Measurements from ENCODE around the gene SMOC2. TPM values are rescaled to one million over a fixed set of nuclear protein-coding genes. Genes with fewer than 3 reads are reported as not detected.

The SMOC2 gene
- polyA plus RNA-seq, 1 of the 3 experiments (the other 2 are of a cell fraction), result not detected

DNA sequence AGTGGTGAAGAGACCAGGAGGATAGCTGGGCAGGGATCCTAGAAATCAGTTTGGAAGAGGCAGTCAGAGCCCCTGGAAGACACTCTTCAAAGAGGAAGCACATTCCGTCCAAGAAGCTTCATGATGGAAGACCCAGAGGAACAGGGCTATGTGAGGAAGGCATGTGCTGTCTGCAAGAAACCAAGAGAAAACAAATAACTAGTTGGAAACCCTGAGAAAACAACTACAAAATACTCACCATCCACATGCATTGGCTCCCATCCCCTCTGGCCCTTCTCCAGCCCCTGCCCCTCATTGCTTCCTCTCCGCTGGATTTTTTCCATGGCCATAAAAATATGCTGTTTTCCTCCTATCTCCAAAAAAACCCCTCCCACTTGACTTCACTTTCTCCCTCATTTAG, 40.9 kb upstream of the SMOC2 start:
- no peak for DNase-seq
- Histone ChIP-seq H3K27ac (ENCODE audit: low read depth in 2 of 2, low read length in 1 of 2) (no peak overlapping the region), H3K9ac (no peak overlapping the region), H4K20me1 (ENCODE audit: insufficient read depth) (no peaks in the 10 kb centered on the region), H3K4me2 (no peak overlapping the region), H3K27me3 (ENCODE audit: insufficient read depth) (no peaks in the 10 kb centered on the region), H3K9me3 (no peaks in the 10 kb centered on the region), H3K4me3 (ENCODE audit: low read depth in 2 of 2, low read length in 1 of 2) (no peak overlapping the region), H3F3A (replicated peaks; ENCODE audit: insufficient read depth) (no peaks in the 10 kb centered on the region), H3K79me2 (ENCODE audit: insufficient read depth) (no peaks in the 10 kb centered on the region), H2AFZ (ENCODE audit: low read depth) (no peak overlapping the region), H3K9me2 (no peaks in the 10 kb centered on the region), H3K4me1 (ENCODE audit: control insufficient read depth in 1 of 2, insufficient read depth in 2 of 2, low read depth in 1 of 2, low read length in 1 of 2) (no peaks in the 10 kb centered on the region), H3K36me3 (replicated peaks in 1 of 2; ENCODE audit: control insufficient read depth in 1 of 2, insufficient read depth in 2 of 2, low read length in 1 of 2) (no peaks in the 10 kb centered on the region)
- WGBS (ENCODE audit: low lambda C conversion rate), result 58% methylated on average over 2 of the region's 2 CpGs
- ChIA-PET POLR2A (no interaction called here), CTCF (no interaction called here)
- TF ChIP-seq EP300 (IDR thresholded peaks at IDR 0.05; ENCODE audit: borderline replicate concordance in 1 of 2, low read depth in 1 of 2, low read length in 1 of 2) (no peak), GATA2 (CRISPR knock-in tag; IDR thresholded peaks at IDR 0.05) (no peak), RFX5 (IDR thresholded peaks at IDR 0.05; ENCODE audit: low read length) (no peak), TEAD4 (IDR thresholded peaks at IDR 0.05; ENCODE audit: borderline replicate concordance, insufficient read depth) (no peak), RCOR1 (IDR thresholded peaks at IDR 0.05; ENCODE audit: low read length) (no peak), TCF12 (IDR thresholded peaks at IDR 0.05) (no peak), ELF1 (IDR thresholded peaks at IDR 0.05) (no peak), EZH2phosphoT487 (IDR thresholded peaks at IDR 0.05; ENCODE audit: borderline replicate concordance, low read depth) (no peak), NFIC (IDR thresholded peaks at IDR 0.05; ENCODE audit: borderline replicate concordance) (no peak), FOXM1 (IDR thresholded peaks at IDR 0.05; ENCODE audit: low read depth) (no peak), FOSL2 (IDR thresholded peaks at IDR 0.05; ENCODE audit: borderline replicate concordance, low read depth) (no peak), RXRA (IDR thresholded peaks at IDR 0.05; ENCODE audit: borderline replicate concordance, low read depth) (no peak), FOXJ3 (CRISPR knock-in tag; IDR thresholded peaks at IDR 0.05) (no peak), GABPA (IDR thresholded peaks at IDR 0.05; ENCODE audit: low read depth) (no peak)
- TF ChIP-seq, protein P1, sequence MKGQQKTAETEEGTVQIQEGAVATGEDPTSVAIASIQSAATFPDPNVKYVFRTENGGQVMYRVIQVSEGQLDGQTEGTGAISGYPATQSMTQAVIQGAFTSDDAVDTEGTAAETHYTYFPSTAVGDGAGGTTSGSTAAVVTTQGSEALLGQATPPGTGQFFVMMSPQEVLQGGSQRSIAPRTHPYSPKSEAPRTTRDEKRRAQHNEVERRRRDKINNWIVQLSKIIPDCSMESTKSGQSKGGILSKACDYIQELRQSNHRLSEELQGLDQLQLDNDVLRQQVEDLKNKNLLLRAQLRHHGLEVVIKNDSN (IDR thresholded peaks at IDR 0.05; ENCODE audit: borderline replicate concordance, low read depth), result no peak
- TF ChIP-seq, protein P2, sequence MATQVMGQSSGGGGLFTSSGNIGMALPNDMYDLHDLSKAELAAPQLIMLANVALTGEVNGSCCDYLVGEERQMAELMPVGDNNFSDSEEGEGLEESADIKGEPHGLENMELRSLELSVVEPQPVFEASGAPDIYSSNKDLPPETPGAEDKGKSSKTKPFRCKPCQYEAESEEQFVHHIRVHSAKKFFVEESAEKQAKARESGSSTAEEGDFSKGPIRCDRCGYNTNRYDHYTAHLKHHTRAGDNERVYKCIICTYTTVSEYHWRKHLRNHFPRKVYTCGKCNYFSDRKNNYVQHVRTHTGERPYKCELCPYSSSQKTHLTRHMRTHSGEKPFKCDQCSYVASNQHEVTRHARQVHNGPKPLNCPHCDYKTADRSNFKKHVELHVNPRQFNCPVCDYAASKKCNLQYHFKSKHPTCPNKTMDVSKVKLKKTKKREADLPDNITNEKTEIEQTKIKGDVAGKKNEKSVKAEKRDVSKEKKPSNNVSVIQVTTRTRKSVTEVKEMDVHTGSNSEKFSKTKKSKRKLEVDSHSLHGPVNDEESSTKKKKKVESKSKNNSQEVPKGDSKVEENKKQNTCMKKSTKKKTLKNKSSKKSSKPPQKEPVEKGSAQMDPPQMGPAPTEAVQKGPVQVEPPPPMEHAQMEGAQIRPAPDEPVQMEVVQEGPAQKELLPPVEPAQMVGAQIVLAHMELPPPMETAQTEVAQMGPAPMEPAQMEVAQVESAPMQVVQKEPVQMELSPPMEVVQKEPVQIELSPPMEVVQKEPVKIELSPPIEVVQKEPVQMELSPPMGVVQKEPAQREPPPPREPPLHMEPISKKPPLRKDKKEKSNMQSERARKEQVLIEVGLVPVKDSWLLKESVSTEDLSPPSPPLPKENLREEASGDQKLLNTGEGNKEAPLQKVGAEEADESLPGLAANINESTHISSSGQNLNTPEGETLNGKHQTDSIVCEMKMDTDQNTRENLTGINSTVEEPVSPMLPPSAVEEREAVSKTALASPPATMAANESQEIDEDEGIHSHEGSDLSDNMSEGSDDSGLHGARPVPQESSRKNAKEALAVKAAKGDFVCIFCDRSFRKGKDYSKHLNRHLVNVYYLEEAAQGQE (IDR thresholded peaks at IDR 0.05; ENCODE audit: low read depth, low read length), result no peak
- TF ChIP-seq, protein P3, sequence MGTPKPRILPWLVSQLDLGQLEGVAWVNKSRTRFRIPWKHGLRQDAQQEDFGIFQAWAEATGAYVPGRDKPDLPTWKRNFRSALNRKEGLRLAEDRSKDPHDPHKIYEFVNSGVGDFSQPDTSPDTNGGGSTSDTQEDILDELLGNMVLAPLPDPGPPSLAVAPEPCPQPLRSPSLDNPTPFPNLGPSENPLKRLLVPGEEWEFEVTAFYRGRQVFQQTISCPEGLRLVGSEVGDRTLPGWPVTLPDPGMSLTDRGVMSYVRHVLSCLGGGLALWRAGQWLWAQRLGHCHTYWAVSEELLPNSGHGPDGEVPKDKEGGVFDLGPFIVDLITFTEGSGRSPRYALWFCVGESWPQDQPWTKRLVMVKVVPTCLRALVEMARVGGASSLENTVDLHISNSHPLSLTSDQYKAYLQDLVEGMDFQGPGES (IDR thresholded peaks at IDR 0.05; ENCODE audit: low read depth, low read length), result no peak
